ENCODE data around the gene NSL1. TPM values are rescaled to one million over a fixed set of nuclear protein-coding genes. Genes with fewer than 3 reads are reported as not detected.

NSL1 gene
- total RNA-seq, 1 donor from 2014 or later = 77.6 TPM

GRCh38 chr1:212775241-212775640 is 16.3 kb downstream of the NSL1 start:
- H3K27me3 Mint-ChIP-seq (ENCODE audit: insufficient read depth, low read depth) = peaks cover under 1% of the 10 kb centered on the region
- H3K27ac Mint-ChIP-seq = no peak overlapping the region
- peaks cover 53% of the 10 kb centered on the region for H3K36me3 Mint-ChIP-seq
- Histone ChIP-seq H3K4me1 (no peaks in the 10 kb centered on the region), H3K9ac (no peak overlapping the region), H3K27me3 (no peaks in the 10 kb centered on the region), H2AFZ (replicated peaks) (no peak overlapping the region), H3F3A (ENCODE audit: low read depth) (no peaks in the 10 kb centered on the region), H3K36me3 (peaks cover 9% of the 10 kb centered on the region), H3K27ac (no peak overlapping the region), H3K9me3 (ENCODE audit: low read depth) (no peaks in the 10 kb centered on the region), H3K4me2 (no peak overlapping the region), H3K79me2 (ENCODE audit: low read depth) (peaks cover 45% of the 10 kb centered on the region), H3K4me3 (no peak overlapping the region), H4K20me1 (ENCODE audit: low read depth) (peaks cover 4% of the 10 kb centered on the region)
- no peak for TF ChIP-seq EZH2 (IDR thresholded peaks at IDR 0.05)
- no peak for TF ChIP-seq EZH2phosphoT487 (IDR thresholded peaks at IDR 0.05)
- no peak for TF ChIP-seq CTCF (IDR thresholded peaks at IDR 0.05)
- H3K9me3 Mint-ChIP-seq = peaks cover 22% of the 10 kb centered on the region
- no peaks in the 10 kb centered on the region for H3K4me1 Mint-ChIP-seq
- H3K4me3 Mint-ChIP-seq = no peak overlapping the region
- DNase-seq (ENCODE audit: low spot score) = no peak

- no peaks in the 10 kb centered on the region for H3K27me3 ChIP-seq
- no peak overlapping the region for H3K4me2 ChIP-seq
- H3K27ac ChIP-seq = no peak overlapping the region
- H3K9me3 ChIP-seq (ENCODE audit: low read depth) = peaks cover 3% of the 10 kb centered on the region
- no peak for DNase-seq (ENCODE audit: low spot score)
- Mint-ChIP-seq H3K9me3 (peaks cover 27% of the 10 kb centered on the region), H3K4me1 (no peaks in the 10 kb centered on the region), H3K27me3 (ENCODE audit: insufficient read depth, low read depth) (no peaks in the 10 kb centered on the region), H3K27ac (no peak overlapping the region), H3K36me3 (peaks cover 58% of the 10 kb centered on the region), H3K4me3 (no peak overlapping the region)
- H3K9ac ChIP-seq = no peak overlapping the region
- peaks cover 4% of the 10 kb centered on the region for H4K20me1 ChIP-seq (ENCODE audit: low read depth)
- peaks cover 52% of the 10 kb centered on the region for H3K79me2 ChIP-seq (ENCODE audit: low read depth)
- H2AFZ ChIP-seq (replicated peaks) = no peak overlapping the region
- peaks cover 15% of the 10 kb centered on the region for H3K36me3 ChIP-seq
- H3F3A ChIP-seq (ENCODE audit: low read depth) = no peaks in the 10 kb centered on the region
- H3K4me1 ChIP-seq = no peaks in the 10 kb centered on the region
- H3K4me3 ChIP-seq = no peak overlapping the region
- TF ChIP-seq EZH2phosphoT487 (IDR thresholded peaks at IDR 0.05) = no peak
- no peak for TF ChIP-seq EZH2 (IDR thresholded peaks at IDR 0.05)
- TF ChIP-seq CTCF (IDR thresholded peaks at IDR 0.05) = no peak
Observed at GRCh38 chr1:212774584-212774983, 17.0 kb downstream of the NSL1 start.

GRCh38 chr1:212773011-212773410 is 18.6 kb downstream of the NSL1 start:
- Histone ChIP-seq H3K4me1 (no peaks in the 10 kb centered on the region), H3K27ac (no peak overlapping the region), H4K20me1 (ENCODE audit: low read depth) (peaks cover 4% of the 10 kb centered on the region), H3F3A (ENCODE audit: low read depth) (no peaks in the 10 kb centered on the region), H3K4me3 (no peak overlapping the region), H3K27me3 (no peaks in the 10 kb centered on the region), H3K4me2 (no peak overlapping the region), H3K9ac (no peak overlapping the region), H3K79me2 (ENCODE audit: low read depth) (peaks cover 68% of the 10 kb centered on the region), H3K36me3 (peaks cover 23% of the 10 kb centered on the region), H2AFZ (replicated peaks) (no peak overlapping the region), H3K9me3 (ENCODE audit: low read depth) (peaks cover 12% of the 10 kb centered on the region)
- TF ChIP-seq EZH2phosphoT487 (IDR thresholded peaks at IDR 0.05) (no peak), CTCF (IDR thresholded peaks at IDR 0.05) (no peak), EZH2 (IDR thresholded peaks at IDR 0.05) (no peak)
- no peak overlapping the region for H3K4me3 Mint-ChIP-seq
- no peaks in the 10 kb centered on the region for H3K27me3 Mint-ChIP-seq (ENCODE audit: insufficient read depth, low read depth)
- H3K9me3 Mint-ChIP-seq = peaks cover 36% of the 10 kb centered on the region
- no peak overlapping the region for H3K27ac Mint-ChIP-seq
- no peak for DNase-seq (ENCODE audit: low spot score)
- peaks cover 67% of the 10 kb centered on the region for H3K36me3 Mint-ChIP-seq
- H3K4me1 Mint-ChIP-seq = no peaks in the 10 kb centered on the region
